Pancreas (tissue), 10 donors: ENCODE measurements around the gene PDCD1. TPM values are rescaled to one million over a fixed set of nuclear protein-coding genes. Genes with fewer than 3 reads are reported as not detected.

ENCODE experiments used
- ATAC-seq, 4 donors: fragments of 200-7000 bp; cut with Tn5 transposase; one replicate each; pipeline versions ENCODE4 v1.8.0 to v1.9.1; 2020; ENCODE audit warnings: mild to moderate bottlenecking in 4 of 4, moderate library complexity in 4 of 4
- DNase-seq, 6 donors: peaks; one replicate each; pipeline ENCODE4 v3.0.0-alpha.2; 2020
- FAIRE-seq: peaks from 2 replicates; lab custom pipeline; 2012; peaks lifted over from hg19 to GRCh38; lab: Jason Lieb, UNC
- H3K27ac ChIP-seq, 4 donors: fragments of 200-600 bp; sonication (generic); 1 replicate in 3 of 4; 2 replicates in 1 of 4; pipeline versions ENCODE4 v1.5.0 to v1.8.0; 2020
- H3K27me3 ChIP-seq, 4 donors: fragments of 200-600 bp; one replicate each; pipeline ENCODE4 v1.8.0; 2021
- H3K36me3 ChIP-seq, 3 donors: fragments of 200-600 bp; sonication (generic) in 1 of 3; one replicate each; pipeline versions ENCODE4 v1.5.0 to v1.8.0; 2020 to 2021
- H3K4me1 ChIP-seq, 3 donors: fragments of 200-600 bp; one replicate each; pipeline ENCODE4 v1.8.0; 2021
- H3K4me3 ChIP-seq, 4 donors: fragments of 200-600 bp; sonication (generic) in 2 of 4; one replicate each; pipeline versions ENCODE4 v1.5.0 to v1.8.0; 2020 to 2021
- H3K9me3 ChIP-seq, 4 donors: fragments of 200-600 bp; one replicate each; pipeline ENCODE4 v1.8.0; 2021
- WGBS, 2 donors: extraction: QIAGEN DNeasy Blood & Tissue Kit; methylation state at CpG; one replicate each; pipeline ENCODE4 v1.1.7; 2013; 5-methylcytosine and 5-hydroxymethylcytosine counted together
- intact Hi-C, 3 donors: fragments of 100-400 bp; cut with DNase I; formaldehyde crosslinking; loops; one replicate each; pipeline versions ENCODE4 v1.11.1 to v1.14.2; 2022
- polyA plus RNA-seq, 2 donors: library from polyadenylated mRNA; stranded (reverse); fragments of 200-250 nt; gene quantifications; one replicate each; pipeline ENCODE4 v1.2.3, GENCODE V29; 2013
- total RNA-seq, 6 donors: library from RNA; stranded (reverse); fragmentation: NEBNext Ultra II Directional in 4 of 6; extraction: Animal tissue kit (Norgen Biotek cat#: 25700) in 4 of 6; gene quantifications; one replicate each; pipeline versions ENCODE4 v1.2.1 to v1.2.4, GENCODE V29; 2021 to 2023
- TF ChIP-seq, protein P1 (sequence below), 4 donors: fragments of 200-600 bp; sonication (generic) in 3 of 4; IDR thresholded peaks; one replicate each; pipeline versions ENCODE4 v1.5.0 to v1.8.0; 2021; ENCODE audit warnings: antibody characterized with exemption in 4 of 4
- donor health status: healthy with polysubstance abuse.
- donor health status: DM: no; HTN: no; CAD: no; lungs with moderate emphysema.
- donor health status: DM: no; HTN: no; CAD: no.
- donor health status: control.
- donor health status: control.
- donor health status: Bipolar disorder and iron deficiency.
- donor health status: DM: yes; HTN: yes; CAD: no.
- donor health status: DM: no; HTN: no; CAD: no.
- donor health status: DM: no; HTN: no; CAD: no.
- donor health status: DM: yes; HTN: yes; CAD: no.

The PDCD1 gene
- total and polyA plus RNA-seq, 8 donors, result 0.09 to 0.63 (median 0.23) TPM; not detected in 1

DNA sequence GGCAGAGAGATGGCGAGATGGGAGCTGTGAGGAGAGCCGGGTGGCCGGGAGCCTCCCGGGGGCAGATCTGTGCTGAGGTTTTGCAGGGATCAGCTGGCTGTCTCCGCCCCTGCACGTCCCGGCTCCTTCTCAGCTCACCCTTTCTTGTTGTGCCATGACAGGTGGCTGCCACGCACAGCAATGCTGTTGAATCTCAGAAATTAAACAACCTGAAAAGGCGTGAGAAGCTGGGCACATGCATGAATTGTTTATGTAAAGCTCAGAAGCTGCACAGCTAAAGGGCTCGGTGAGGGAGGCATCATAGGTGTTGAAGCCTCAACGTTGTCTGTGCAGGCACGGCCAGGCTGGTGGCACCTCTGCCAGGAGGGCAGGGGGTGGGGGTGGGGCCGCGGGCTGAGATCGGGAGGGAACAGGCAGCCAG, 10.0 kb upstream of the PDCD1 start:
- Histone ChIP-seq H3K36me3 (no peaks in the 10 kb centered on the region), H3K27ac (no peak overlapping the region), H3K9me3 (no peaks in the 10 kb centered on the region), H3K4me3 (no peak overlapping the region), H3K4me1 (no peaks in the 10 kb centered on the region), H3K27me3 (no peaks in the 10 kb centered on the region)
- ATAC-seq (peak in 2 of 4 donors; percentile 41 to 50), DNase-seq (peak in 1 of 6 donors; percentile 32), FAIRE-seq (no peak)
- 11 to 12% methylated on average over 15 of the region's 15 CpGs for WGBS, 2 donors
- intact Hi-C loops, result no loop called here
- TF ChIP-seq, protein P1, sequence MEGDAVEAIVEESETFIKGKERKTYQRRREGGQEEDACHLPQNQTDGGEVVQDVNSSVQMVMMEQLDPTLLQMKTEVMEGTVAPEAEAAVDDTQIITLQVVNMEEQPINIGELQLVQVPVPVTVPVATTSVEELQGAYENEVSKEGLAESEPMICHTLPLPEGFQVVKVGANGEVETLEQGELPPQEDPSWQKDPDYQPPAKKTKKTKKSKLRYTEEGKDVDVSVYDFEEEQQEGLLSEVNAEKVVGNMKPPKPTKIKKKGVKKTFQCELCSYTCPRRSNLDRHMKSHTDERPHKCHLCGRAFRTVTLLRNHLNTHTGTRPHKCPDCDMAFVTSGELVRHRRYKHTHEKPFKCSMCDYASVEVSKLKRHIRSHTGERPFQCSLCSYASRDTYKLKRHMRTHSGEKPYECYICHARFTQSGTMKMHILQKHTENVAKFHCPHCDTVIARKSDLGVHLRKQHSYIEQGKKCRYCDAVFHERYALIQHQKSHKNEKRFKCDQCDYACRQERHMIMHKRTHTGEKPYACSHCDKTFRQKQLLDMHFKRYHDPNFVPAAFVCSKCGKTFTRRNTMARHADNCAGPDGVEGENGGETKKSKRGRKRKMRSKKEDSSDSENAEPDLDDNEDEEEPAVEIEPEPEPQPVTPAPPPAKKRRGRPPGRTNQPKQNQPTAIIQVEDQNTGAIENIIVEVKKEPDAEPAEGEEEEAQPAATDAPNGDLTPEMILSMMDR (IDR thresholded peaks at IDR 0.05), result no peak

DNA sequence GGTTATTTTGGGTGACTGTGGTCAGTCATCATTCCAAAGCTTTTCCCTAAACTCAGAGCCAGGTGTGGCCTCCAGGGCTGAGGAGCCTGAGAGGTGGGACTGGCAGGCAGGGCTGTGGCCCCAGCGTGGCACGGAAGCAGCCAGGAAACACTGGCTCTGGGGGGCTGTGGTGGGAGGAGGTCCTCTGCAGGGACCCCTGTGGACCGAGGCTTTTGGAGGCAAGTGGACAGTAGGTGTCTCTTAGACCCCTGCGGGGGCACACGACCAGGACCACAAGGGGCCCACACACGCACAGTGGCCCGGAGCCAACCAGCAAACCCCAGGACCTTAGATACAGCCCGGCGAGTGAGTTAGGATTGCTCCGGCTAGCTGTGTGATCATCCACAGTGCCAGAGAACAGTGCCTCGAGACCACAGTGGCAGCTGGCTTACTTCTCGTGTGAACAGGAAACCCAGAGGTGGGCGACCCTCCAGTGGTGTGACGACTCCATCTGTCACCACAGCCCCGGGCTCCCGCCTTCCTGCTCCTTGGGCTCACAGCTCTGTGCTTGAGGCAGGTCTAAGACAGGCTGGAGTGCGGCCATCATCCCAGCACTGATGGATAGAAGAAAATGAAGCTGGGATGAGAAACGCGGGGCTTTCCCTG, 9.2 kb upstream of the PDCD1 start:
- no peak overlapping the region for H3K27ac ChIP-seq
- H3K4me3 ChIP-seq, result no peak overlapping the region
- WGBS, 2 donors, result 58 to 66% methylated on average over 19 of the region's 19 CpGs
- peaks cover 0 to 5% (median 0%) of the 10 kb centered on the region in 4 donors for H3K27me3 ChIP-seq
- intact Hi-C loops, result no loop called here
- no peaks in the 10 kb centered on the region for H3K9me3 ChIP-seq
- ATAC-seq (peak in 1 of 4 donors; percentile 18), FAIRE-seq (no peak), DNase-seq (peak in 2 of 6 donors; percentile 27 to 65)
- H3K36me3 ChIP-seq, result no peaks in the 10 kb centered on the region
- no peaks in the 10 kb centered on the region for H3K4me1 ChIP-seq
- TF ChIP-seq, protein P1 (IDR thresholded peaks at IDR 0.05), result no peak

DNA sequence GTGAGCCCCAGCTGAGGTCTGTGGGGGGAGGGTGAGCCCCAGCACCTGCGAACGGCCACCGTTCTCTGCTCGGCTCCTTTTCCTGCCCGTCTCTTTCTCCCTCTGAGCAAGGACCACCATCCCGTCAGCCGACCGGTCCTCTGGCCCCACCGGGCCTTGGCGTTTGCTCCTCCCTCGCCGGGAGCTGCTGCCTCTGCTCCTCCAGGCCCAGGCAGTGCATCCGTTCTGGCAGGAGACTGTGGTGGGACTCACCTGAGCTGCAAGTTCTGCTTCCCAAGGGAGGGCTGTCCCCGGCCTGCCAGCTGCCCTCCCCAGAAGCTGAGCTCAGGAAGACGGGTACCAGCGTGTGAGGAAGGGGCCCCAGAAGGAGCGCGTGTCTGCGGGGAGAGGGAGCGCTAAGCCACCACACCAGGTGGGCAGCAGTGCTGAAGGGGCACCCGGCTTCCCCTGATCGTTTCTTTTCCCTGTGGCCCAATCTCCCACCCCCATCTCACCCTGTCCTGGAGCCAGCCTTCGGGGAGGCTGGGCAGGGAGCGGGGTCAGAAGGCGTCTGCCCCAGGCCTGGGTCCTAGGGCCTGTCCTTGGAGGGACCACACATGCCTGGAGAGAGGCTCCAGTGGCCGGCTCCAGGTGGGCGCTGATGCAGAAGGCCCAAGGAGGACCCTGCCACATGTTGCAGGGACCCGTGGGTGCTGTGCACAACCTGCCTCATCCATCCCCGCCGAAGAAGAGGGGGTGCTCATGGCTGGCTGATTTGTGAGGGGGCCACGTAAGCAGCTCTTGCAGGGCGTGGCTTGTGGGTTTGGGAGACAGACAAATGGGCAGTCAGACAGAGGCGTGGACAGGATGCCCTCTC, 8.3 kb upstream of the PDCD1 start:
- FAIRE-seq (no peak), ATAC-seq (no peak), DNase-seq (peak in 2 of 6 donors; percentile 23 to 33)
- 63 to 81% methylated on average over 26 to 33 of the region's 33 CpGs for WGBS, 2 donors
- Histone ChIP-seq H3K27ac (no peak overlapping the region), H3K27me3 (peaks cover 0 to 5% (median 0%) of the 10 kb centered on the region in 4 donors), H3K36me3 (no peaks in the 10 kb centered on the region), H3K4me3 (no peak overlapping the region), H3K9me3 (no peaks in the 10 kb centered on the region), H3K4me1 (no peaks in the 10 kb centered on the region)
- intact Hi-C loops, result no loop called here
- TF ChIP-seq, protein P1 (IDR thresholded peaks at IDR 0.05), result no peak

DNA sequence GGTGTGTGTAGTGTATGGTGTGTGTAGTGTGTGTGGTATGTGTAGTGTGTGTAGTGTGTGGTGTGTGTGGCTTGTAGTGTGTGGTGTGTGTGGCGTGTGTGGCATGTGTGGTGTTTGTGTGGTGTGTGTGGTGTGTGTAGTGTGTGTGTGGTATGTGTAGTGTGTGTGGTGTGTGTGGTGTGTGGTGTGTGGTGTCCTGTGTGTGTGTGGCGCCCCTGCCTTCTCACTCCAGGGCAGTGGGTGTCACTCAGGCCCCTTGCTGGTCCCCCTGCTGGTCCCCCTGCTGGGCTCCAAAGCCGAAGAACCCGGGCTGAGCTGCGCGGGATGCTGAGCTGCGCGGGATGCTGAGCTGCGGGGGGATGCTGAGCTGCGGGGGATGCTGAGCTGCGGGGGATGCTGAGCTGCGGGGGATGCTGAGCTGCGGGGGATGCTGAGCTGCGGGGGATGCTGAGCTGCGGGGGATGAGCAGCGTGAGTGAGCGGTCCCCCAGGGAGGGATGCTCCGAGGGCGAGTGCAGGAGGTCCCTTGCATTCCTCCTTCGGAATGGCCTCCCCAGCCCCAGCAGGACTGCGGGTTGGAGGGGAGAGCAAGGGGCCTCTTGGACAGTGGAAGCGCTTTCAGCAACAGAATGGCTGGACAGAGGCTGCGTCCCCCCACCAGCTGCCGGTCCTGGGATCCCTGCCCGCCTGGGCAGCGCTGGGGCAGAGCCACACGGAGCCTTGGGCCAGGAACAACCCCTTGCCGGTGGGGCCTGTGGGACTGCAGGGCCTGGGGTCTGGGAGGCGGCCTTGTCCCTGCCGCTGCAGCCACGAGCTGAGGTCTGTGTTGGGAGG, 7.5 kb upstream of the PDCD1 start:
- intact Hi-C loops, result no loop called here

More for the DNA sequence above, 7.5 kb upstream of the PDCD1 start:
- Histone ChIP-seq H3K4me1 (no peaks in the 10 kb centered on the region), H3K9me3 (no peaks in the 10 kb centered on the region), H3K27ac (no peak overlapping the region), H3K27me3 (peaks cover 0 to 5% (median 0%) of the 10 kb centered on the region in 4 donors), H3K4me3 (no peak overlapping the region), H3K36me3 (no peaks in the 10 kb centered on the region)
- TF ChIP-seq, protein P1 (IDR thresholded peaks at IDR 0.05), result no peak
- 20 to 27% methylated on average over 27 to 31 of the region's 31 CpGs for WGBS, 2 donors
- FAIRE-seq, result no peak
- DNase-seq, result peak in 2 of 6 donors; percentile 19 to 72
- no peak for ATAC-seq
